Cardiac muscle cell (in vitro differentiated cells and primary cell): ENCODE data around the gene RBM38. TPM values are rescaled to one million over a fixed set of nuclear protein-coding genes. Genes with fewer than 3 reads are reported as not detected.

Experiments
- DNase-seq, 2 donors: peaks; one replicate each; pipeline versions ENCODE4 v3.0.0 to v3.0.0-alpha.2; 2010 to 2017; ENCODE audit warnings: low read depth in 1 of 2, low spot score in 1 of 2
- H3K27ac ChIP-seq: fragments of 200-600 bp; sonication (generic); 2 replicates; pipeline ENCODE4 v1.5.1; 2016
- H3K27me3 ChIP-seq: fragments of 200-600 bp; sonication (generic); 2 replicates; pipeline ENCODE4 v1.6.0; 2016; ENCODE audit warnings: control low read depth
- H3K36me3 ChIP-seq: fragments of 200-600 bp; sonication (generic); 2 replicates; pipeline ENCODE4 v1.5.1; 2016; ENCODE audit warnings: control low read depth
- H3K4me1 ChIP-seq: fragments of 200-600 bp; sonication (generic); 2 replicates; pipeline ENCODE4 v1.8.1; 2017; ENCODE audit warnings: low read depth, mild to moderate bottlenecking, mixed run types
- H3K4me3 ChIP-seq: fragments of 200-600 bp; sonication (generic); 2 replicates; pipeline ENCODE4 v1.5.1; 2016; ENCODE audit warnings: mild to moderate bottlenecking
- H3K9me3 ChIP-seq: fragments of 200-600 bp; sonication (generic); 2 replicates; pipeline ENCODE4 v1.5.1; 2017; ENCODE audit warnings: low read depth, mild to moderate bottlenecking, control low read depth
- CTCF ChIP-seq: IDR thresholded peaks from 2 replicates; pipeline ENCODE4 v1.5.1; 2012; ENCODE audit warnings: low read depth, mild to moderate bottlenecking, low read length
- polyA plus RNA-seq: library from polyadenylated mRNA; unstranded; fragments of >200 nt; fragmentation: Nextera tagmentation; extraction: Ambion mirVana; gene quantifications from 2 replicates; pipeline ENCODE4 v1.2.1, GENCODE V29; 2016
- total RNA-seq: library from RNA; depleted of rRNA; stranded (reverse); fragments of >200 nt; gene quantifications from 2 replicates; pipeline ENCODE4 v1.2.3, GENCODE V29; 2016

Gene RBM38
- total and polyA plus RNA-seq, 2 experiments from 2014 or later, result 404 to 625 TPM

- H3K36me3 ChIP-seq, result no peaks in the 10 kb centered on the region
- no peaks in the 10 kb centered on the region for H3K27me3 ChIP-seq
- no peaks in the 10 kb centered on the region for H3K9me3 ChIP-seq
- no peak for DNase-seq
- H3K27ac ChIP-seq, result peak overlapping the region; percentile 71
- peaks cover 33% of the 10 kb centered on the region for H3K4me1 ChIP-seq
- H3K4me3 ChIP-seq, result no peak overlapping the region
- no peak for TF ChIP-seq CTCF
These were observed 59.7 kb downstream of the RBM38 start for GRCh38 chr20:57450931-57451330.

GRCh38 chr20:57451431-57451794, 60.2 kb downstream of the RBM38 start:
- DNase-seq, result no peak
- H3K9me3 ChIP-seq, result no peaks in the 10 kb centered on the region
- no peaks in the 10 kb centered on the region for H3K36me3 ChIP-seq
- H3K27ac ChIP-seq, result peak overlapping the region; percentile 71
- no peak for TF ChIP-seq CTCF
- H3K4me3 ChIP-seq, result no peak overlapping the region
- peaks cover 29% of the 10 kb centered on the region for H3K4me1 ChIP-seq
- no peaks in the 10 kb centered on the region for H3K27me3 ChIP-seq

- Histone ChIP-seq H3K9me3 (no peaks in the 10 kb centered on the region), H3K4me3 (no peak overlapping the region), H3K27me3 (no peaks in the 10 kb centered on the region), H3K36me3 (no peaks in the 10 kb centered on the region), H3K27ac (peak overlapping the region; percentile 50), H3K4me1 (peaks cover 24% of the 10 kb centered on the region)
- TF ChIP-seq CTCF, result no peak
- DNase-seq, result peak in 1 of 2 donors; percentile 20
These were observed 60.8 kb downstream of the RBM38 start for GRCh38 chr20:57451795-57452661.

DNA sequence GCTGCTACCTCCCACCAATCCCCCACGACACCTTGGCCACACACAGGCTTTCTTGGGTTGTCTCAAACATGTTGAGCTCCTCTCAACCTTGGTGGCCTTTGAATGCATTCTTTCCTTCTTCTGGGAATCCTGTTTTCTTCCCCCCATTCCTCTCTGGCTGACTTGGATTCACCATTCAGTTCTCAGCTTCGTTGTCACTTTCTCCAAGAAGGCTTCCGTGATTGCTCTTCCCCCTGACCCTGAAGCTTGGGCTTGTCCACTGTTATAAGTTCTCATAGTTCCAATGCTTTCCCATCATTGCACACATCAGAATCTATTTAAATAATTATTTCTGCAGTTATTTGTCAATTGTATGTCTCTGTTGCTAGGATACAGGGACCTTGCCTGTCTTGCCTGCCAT, 64.2 kb downstream of the RBM38 start:
- TF ChIP-seq CTCF, result no peak
- Histone ChIP-seq H3K9me3 (no peaks in the 10 kb centered on the region), H3K4me1 (peaks cover 30% of the 10 kb centered on the region), H3K27ac (peak overlapping the region; percentile 78), H3K36me3 (no peaks in the 10 kb centered on the region), H3K4me3 (no peak overlapping the region), H3K27me3 (no peaks in the 10 kb centered on the region)
- DNase-seq, result no peak

DNA sequence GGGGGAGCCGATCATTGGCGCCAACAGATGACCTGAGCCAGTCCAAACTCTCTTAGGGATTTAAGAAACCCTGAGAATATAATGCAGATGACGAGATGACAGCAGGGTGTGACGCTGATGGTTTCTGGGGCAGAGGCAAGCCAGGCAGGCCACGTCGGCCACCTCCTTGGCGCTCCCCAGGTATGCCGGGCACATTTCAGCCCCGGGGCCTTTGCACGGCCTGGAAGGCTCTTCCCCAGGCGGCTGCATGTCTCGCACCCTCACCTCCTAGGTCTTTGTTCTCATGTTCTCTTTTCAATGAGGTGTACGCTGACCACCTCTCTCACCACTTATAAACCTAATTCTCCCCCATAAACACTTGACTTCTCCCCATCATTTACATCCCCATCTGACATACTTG, 64.9 kb downstream of the RBM38 start:
- Histone ChIP-seq H3K4me3 (no peak overlapping the region), H3K4me1 (peaks cover 29% of the 10 kb centered on the region), H3K9me3 (no peaks in the 10 kb centered on the region), H3K36me3 (no peaks in the 10 kb centered on the region), H3K27me3 (no peaks in the 10 kb centered on the region), H3K27ac (no peak overlapping the region)
- TF ChIP-seq CTCF, result no peak
- no peak for DNase-seq
